Stimulated activated CD4-positive, alpha-beta T cell treated with anti-CD3 and anti-CD28 coated beads, Interleukin-15, amount 100 ng/mL, for 1 hour (primary cell): ENCODE data around the gene NHERF2.

Source experiments
- DNase-seq, 2 donors: peaks; one replicate each; pipeline ENCODE4 v3.0.0-alpha.2; 2020; ENCODE audit warnings: low read depth in 1 of 2, low spot score in 1 of 2

Gene NHERF2

GRCh38 chr16:2038382-2039231, 11.9 kb downstream of the NHERF2 start:
- no peak for DNase-seq

- no peak for DNase-seq
Measured at GRCh38 chr16:2039274-2040031, 12.8 kb downstream of the NHERF2 start.

GRCh38 chr16:2040041-2040786, 13.5 kb downstream of the NHERF2 start:
- no peak for DNase-seq

GRCh38 chr16:2040787-2041522, 14.3 kb downstream of the NHERF2 start:
- DNase-seq: no peak

- DNase-seq: no peak
Measured at GRCh38 chr16:2042171-2042985, 15.7 kb downstream of the NHERF2 start.

GRCh38 chr16:2042986-2043666, 16.4 kb downstream of the NHERF2 start:
- DNase-seq: no peak

GRCh38 chr16:2043667-2044451, 17.2 kb downstream of the NHERF2 start:
- DNase-seq: no peak

- DNase-seq: no peak
Measured at GRCh38 chr16:2044541-2044940, 17.8 kb downstream of the NHERF2 start.

GRCh38 chr16:2045965-2046892, 19.5 kb downstream of the NHERF2 start:
- DNase-seq: no peak

- DNase-seq: no peak
Measured at GRCh38 chr16:2046893-2047329, 20.2 kb downstream of the NHERF2 start.

GRCh38 chr16:2047330-2048115, 20.8 kb downstream of the NHERF2 start, which contains the start of the genes NTHL1 and TSC2:
TSS of gene NTHL1 (minus strand) at chr16:2047834. CDS start at chr16:2047823, 11 bp downstream.
TSS of gene TSC2 (plus strand) at chr16:2047985. CDS start at chr16:2048616, 631 bp downstream.
- peak; percentile 83 to 89 for DNase-seq

GRCh38 chr16:2048116-2048543, 21.4 kb downstream of the NHERF2 start:
- DNase-seq: no peak

- no peak for DNase-seq
Measured at GRCh38 chr16:2053211-2053610, 26.5 kb downstream of the NHERF2 start.

GRCh38 chr16:2053897-2054296, 27.2 kb downstream of the NHERF2 start:
- no peak for DNase-seq

- DNase-seq: no peak
Measured at GRCh38 chr16:2054543-2055245, 28.0 kb downstream of the NHERF2 start.

- no peak for DNase-seq
Measured at GRCh38 chr16:2056077-2056476, 29.4 kb downstream of the NHERF2 start.
